A549 treated with AZD9567 at 1 μM for 4 hours (cell line): ENCODE data around the gene TOMM20L. TPM values are rescaled to one million over a fixed set of nuclear protein-coding genes. Genes with fewer than 3 reads are reported as not detected.

ENCODE experiments used
- total RNA-seq: library from RNA; stranded (reverse); fragments of 200-300 nt; extraction: Qiagen RNA extraction; gene quantifications from 5 replicates; pipeline ENCODE4 v1.2.3, GENCODE V29; 2022; ENCODE audit not compliant: insufficient read depth

The TOMM20L gene
- not detected in 5 replicates for total RNA-seq

GRCh38 chr14:58395812-58396788 lies at the start of gene TOMM20L:
Gene TOMM20L (plus strand): TSS chr14:58395930. CDS start chr14:58395958, 28 bp downstream.

GRCh38 chr14:58427281-58428117 lies 31.8 kb downstream of the TOMM20L start, which contains the start of the genes KIAA0586 and TIMM9:
Gene KIAA0586 (plus strand): TSS chr14:58427719. CDS start chr14:58428265, 546 bp downstream.
Gene TIMM9 (minus strand): TSS chr14:58427531. CDS start chr14:58411945, 15,586 bp downstream.

Other genes with a start within 250 kb of the TOMM20L start
- 0.37 to 0.87 TPM (median 0.67 TPM) in 4 of 5 replicates, not detected in the other for gene ARMH4, start 243.7 kb upstream of the TOMM20L start, total RNA-seq
- 48.2 to 78.7 TPM (median 51.7 TPM) in 5 replicates for gene ACTR10, start 195.8 kb upstream of the TOMM20L start, total RNA-seq
- 181 to 270 TPM (median 189 TPM) in 5 replicates for gene PSMA3, start 151.1 kb upstream of the TOMM20L start, total RNA-seq
- gene ARID4A, start 97.4 kb upstream of the TOMM20L start, total RNA-seq: 3.7 to 6.0 TPM (median 5.5 TPM) in 5 replicates
- gene TIMM9, start 31.6 kb downstream of the TOMM20L start, total RNA-seq: 50.4 to 73.6 TPM (median 69.6 TPM) in 5 replicates
- gene KIAA0586, start 31.8 kb downstream of the TOMM20L start, total RNA-seq: 7.7 to 21.5 TPM (median 8.2 TPM) in 5 replicates
- 0.36 to 0.63 TPM (median 0.50 TPM) in 4 of 5 replicates, not detected in the other for gene DACT1, start 242.0 kb downstream of the TOMM20L start, total RNA-seq